Fibroblast of villous mesenchyme (primary cell): Measurements from ENCODE around the gene SCT. TPM values are rescaled to one million over a fixed set of nuclear protein-coding genes. Genes with fewer than 3 reads are reported as not detected.

Experiments
- DNase-seq: peaks from one replicate; pipeline ENCODE4 v3.0.0-alpha.2; 2010; ENCODE audit warnings: low read depth
- H3K4me3 ChIP-seq: 2 replicates; pipeline ENCODE4 v1.5.1; 2011; ENCODE audit warnings: low read depth, mild to moderate bottlenecking, low read length
- CTCF ChIP-seq: IDR thresholded peaks from 2 replicates; pipeline ENCODE4 v1.5.1; 2012; ENCODE audit warnings: low read depth, mild to moderate bottlenecking, low read length; ENCODE audit not compliant: insufficient read depth
- total RNA-seq: library from RNA; depleted of rRNA; stranded (reverse); fragments of >200 nt; gene quantifications from 2 replicates; pipeline ENCODE4 v1.2.3, GENCODE V29; 2012

Gene SCT
- total RNA-seq, 1 donor: not detected

GRCh38 chr11:628056-628455, 1.1 kb upstream of the SCT start:
- H3K4me3 ChIP-seq: no peak overlapping the region
- no peak for TF ChIP-seq CTCF
- DNase-seq: no peak

- DNase-seq: no peak
- no peak for TF ChIP-seq CTCF
- no peak overlapping the region for H3K4me3 ChIP-seq
Measured at GRCh38 chr11:627308-627576, 261 bp upstream of the SCT start.

GRCh38 chr11:625636-626268, 1.2 kb downstream of the SCT start:
- DNase-seq: no peak
- H3K4me3 ChIP-seq: no peak overlapping the region
- no peak for TF ChIP-seq CTCF

- no peak within 1 kb of the TSS for H3K4me3 ChIP-seq
- no peak for TF ChIP-seq CTCF
- no peak for DNase-seq
Measured at GRCh38 chr11:624705-625635, 2.0 kb downstream of the SCT start, which contains the start of gene CDHR5. Gene CDHR5, minus strand, starts transcription at chr11:624955. Its CDS starts 53 bp downstream, at chr11:624902.

- no peak overlapping the region for H3K4me3 ChIP-seq
- peak; percentile 30 for DNase-seq
- no peak for TF ChIP-seq CTCF
Measured at GRCh38 chr11:623999-624704, 2.8 kb downstream of the SCT start.

- no peak for DNase-seq
- TF ChIP-seq CTCF: no peak
- no peak overlapping the region for H3K4me3 ChIP-seq
Measured at GRCh38 chr11:623349-623869, 3.6 kb downstream of the SCT start.
